ENCODE data around the gene PSME2.

DNA sequence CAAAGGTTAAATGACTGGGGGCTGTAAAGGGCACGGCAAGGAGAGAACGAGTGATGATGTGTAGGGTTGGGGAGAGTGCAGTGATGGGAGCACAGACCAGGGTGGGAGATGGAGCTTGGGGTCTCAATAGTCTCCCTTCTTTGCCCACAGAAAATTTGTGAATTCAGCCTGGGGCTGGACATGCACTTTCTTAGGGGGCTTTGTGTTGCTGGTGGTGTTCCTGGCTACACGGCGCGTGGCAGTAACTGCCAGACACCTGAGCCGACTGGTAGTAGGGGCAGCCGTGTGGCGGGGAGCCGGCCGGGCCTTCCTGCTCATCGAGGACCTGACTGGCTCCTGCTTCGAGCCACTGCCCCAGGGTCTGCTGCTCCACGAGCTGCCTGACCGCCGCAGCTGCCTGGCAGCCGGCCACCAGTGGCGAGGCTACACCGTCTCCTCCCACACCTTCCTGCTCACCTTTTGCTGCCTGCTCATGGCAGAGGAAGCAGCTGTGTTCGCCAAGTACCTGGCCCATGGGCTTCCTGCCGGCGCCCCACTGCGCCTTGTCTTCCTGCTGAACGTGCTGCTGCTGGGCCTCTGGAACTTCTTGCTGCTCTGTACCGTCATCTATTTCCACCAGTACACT lies 14.2 kb downstream of the PSME2 start:
- TF ChIP-seq, protein P1, sequence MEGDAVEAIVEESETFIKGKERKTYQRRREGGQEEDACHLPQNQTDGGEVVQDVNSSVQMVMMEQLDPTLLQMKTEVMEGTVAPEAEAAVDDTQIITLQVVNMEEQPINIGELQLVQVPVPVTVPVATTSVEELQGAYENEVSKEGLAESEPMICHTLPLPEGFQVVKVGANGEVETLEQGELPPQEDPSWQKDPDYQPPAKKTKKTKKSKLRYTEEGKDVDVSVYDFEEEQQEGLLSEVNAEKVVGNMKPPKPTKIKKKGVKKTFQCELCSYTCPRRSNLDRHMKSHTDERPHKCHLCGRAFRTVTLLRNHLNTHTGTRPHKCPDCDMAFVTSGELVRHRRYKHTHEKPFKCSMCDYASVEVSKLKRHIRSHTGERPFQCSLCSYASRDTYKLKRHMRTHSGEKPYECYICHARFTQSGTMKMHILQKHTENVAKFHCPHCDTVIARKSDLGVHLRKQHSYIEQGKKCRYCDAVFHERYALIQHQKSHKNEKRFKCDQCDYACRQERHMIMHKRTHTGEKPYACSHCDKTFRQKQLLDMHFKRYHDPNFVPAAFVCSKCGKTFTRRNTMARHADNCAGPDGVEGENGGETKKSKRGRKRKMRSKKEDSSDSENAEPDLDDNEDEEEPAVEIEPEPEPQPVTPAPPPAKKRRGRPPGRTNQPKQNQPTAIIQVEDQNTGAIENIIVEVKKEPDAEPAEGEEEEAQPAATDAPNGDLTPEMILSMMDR (IDR thresholded peaks at IDR 0.05; ENCODE audit: poor library complexity, severe bottlenecking), result no peak
- TF ChIP-seq EP300 (conservative IDR thresholded peaks at IDR 0.05; ENCODE audit: poor library complexity, severe bottlenecking) (no peak), POLR2AphosphoS5 (IDR thresholded peaks at IDR 0.05) (no peak)

Measured in neural cell (in vitro differentiated cells).